CD4-positive, alpha-beta T cell treated with Interleukin-1 beta for 1 hour (primary cell): ENCODE measurements around the gene HTRA3.
"Not testable (repeated sequence)": the region's sequence is repeated elsewhere in the genome, so short reads cannot be mapped to it uniquely, and the experiment has no call there.

Experiments
- DNase-seq, 2 donors: peaks; one replicate each; pipeline ENCODE4 v3.0.0-alpha.2; 2020 to 2022

Gene HTRA3

DNA sequence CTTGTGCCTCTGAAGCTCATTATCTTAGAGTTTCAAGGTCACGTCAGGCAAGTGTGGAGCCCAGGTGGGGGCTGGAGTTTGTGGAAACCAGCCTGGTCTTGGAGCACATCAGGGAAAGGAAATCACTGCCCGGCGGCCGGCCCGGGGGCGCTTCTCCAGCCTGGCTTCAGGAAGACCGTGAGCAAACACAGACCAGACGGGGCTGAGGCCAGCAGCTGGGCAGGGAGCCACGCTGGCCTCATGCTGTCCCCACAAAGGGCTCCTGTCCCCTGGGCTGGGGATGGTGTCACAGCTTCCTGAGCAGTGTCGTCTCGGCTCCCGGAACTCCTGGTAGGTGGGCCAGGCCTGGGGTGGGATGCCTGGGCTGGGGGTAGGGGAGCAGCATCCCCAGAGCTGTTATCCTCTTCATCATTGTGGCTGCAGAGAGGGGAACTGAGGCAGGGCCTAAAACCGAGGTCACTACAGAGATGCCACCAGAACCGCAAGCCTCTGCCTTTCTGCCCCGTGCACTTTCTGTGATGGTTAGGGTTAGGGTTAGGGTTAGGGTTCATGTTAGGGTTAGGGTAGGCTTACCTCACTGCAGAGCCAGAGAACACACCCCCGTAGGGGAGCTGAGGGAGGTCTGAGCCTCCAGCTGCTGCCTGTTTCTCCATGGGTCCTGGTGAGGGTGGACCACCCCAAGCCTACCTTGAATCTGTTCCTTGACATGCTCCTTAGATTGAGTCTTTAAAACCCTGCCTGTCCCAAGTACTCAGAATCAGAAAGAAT is 77.5 kb downstream of the HTRA3 start:
- no peak for DNase-seq

GRCh38 chr4:8347660-8348059 is 78.1 kb downstream of the HTRA3 start:
- no peak for DNase-seq

- no peak for DNase-seq
Measured at GRCh38 chr4:8348071-8348470, 78.5 kb downstream of the HTRA3 start.

DNA sequence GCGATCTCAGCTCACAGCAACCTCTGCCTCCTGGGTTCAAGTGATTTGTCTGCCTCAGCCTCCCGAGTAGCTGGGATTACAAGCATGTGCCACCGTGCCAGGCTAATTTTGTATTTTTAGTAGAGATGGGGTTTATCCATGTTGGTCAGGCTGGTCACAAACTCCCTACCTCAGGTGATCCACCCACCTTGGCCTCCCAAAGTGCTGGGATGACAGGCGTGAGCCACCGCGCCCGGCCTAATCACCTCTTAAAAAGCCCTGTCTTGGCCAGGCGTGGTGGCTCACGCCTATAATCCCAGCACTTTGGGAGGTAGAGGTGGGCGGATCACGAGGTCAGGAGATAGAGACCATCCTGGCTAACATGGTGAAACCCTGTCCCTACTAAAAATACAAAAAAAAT is 79.7 kb downstream of the HTRA3 start:
- DNase-seq: not testable (repeated sequence)

DNA sequence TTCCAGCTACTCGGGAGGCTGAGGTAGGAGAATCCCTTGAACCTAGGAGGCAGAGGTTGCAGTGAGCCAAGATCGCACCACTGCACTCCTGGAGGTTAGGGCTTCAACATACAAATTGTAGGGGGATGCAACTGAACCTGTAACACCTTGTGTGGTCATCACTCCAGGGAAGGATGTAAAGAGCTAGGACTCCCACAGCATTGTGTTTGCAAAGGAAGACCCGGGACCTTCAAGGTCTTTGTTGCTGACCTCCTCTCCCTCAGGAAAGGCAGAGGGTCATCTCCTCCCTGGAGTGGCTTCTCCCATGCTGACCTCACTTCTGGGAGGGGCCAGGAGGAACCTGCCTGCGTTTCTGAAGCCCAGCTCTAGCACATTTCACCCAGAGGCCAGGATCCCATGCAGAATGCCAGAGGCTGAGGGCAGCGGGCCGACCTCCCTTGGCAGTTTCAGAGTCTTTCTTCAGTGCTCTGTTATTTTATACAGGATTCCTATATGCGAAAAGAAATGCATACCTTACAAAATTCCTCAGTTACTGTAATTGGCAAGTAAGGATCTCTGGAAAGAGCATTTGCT is 80.2 kb downstream of the HTRA3 start:
- DNase-seq: no peak

DNA sequence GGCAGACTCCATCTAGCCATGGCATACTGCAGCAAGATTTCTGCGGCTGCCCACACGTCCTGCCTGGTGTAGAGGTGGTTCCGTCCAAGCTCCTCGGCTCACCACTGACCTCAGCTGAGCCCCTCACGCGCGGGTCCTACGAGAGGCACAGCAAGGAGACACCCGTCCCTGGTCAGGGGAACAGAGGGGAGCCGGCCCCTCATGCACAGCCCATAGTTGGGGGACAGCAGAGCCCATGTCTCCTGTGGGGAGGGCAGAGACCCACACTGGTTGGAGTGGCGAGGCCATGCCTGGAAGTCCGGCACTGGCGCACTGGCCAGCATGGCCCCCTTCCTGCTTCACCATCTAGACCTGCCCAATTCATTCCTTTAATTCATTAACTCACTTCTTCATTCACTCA is 80.8 kb downstream of the HTRA3 start:
- no peak for DNase-seq

- DNase-seq: no peak
Measured at GRCh38 chr4:8350841-8351461, 81.4 kb downstream of the HTRA3 start.

- no peak for DNase-seq
Measured at GRCh38 chr4:8351931-8352367, 82.4 kb downstream of the HTRA3 start.

DNA sequence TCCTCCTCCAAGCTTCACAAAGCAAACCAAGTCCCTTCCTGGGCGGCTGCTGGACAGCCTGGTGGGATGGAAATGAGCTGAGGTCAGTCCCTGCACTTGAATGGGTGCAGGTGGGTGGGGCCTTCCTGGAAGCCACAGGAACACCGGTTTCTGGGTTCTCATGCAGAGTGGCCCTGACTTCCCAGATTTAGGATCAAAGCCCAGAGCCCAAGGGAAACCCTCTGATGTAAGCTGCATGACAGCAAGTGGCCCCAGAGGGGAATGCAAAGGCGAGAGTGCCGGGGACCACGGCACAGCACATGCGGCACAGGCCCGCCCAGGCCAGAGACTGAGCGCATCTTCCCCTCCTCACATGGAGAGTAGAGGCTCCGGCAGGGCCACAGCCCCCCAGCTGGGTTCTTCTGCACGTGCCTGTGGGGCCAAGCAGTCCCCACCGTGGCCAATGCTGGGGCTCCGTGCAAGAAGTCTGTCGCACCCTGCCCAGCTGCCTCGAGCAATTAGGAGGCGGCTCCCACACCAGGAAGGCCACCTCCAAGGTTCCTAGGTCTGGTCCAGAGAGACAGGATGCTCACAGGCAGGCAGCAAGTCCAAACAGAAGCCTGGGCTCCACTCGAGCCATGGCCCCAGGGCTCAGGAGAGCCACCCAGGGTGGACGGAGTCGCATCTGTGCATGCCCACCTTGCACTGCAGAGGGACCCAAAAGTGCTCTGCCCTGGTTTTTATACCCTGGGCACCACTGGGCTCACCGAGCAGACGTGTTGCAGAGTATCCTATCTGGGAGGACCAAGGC is 83.0 kb downstream of the HTRA3 start:
- no peak for DNase-seq

GRCh38 chr4:8353158-8353669 is 83.7 kb downstream of the HTRA3 start:
- no peak for DNase-seq

- DNase-seq: no peak
Measured at GRCh38 chr4:8353912-8354453, 84.4 kb downstream of the HTRA3 start.

DNA sequence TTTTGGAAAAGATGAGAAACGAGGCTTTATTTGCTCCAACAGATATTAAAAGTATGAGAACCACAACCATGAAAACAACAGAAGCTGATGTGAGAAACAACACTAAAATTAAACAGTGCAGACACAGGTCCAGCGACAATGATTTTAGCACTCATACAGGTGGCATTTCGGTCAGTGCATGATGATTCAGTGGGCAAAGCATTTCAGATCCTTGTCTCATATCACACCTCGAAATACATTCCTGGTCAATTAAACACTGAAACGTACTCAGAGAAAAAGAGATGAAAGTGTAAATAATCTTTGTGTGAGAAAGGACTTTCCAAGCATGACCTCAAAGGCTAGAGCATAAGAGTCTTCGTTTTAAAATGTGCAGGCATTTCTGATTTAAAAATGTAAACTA is 85.8 kb downstream of the HTRA3 start:
- DNase-seq: no peak

DNA sequence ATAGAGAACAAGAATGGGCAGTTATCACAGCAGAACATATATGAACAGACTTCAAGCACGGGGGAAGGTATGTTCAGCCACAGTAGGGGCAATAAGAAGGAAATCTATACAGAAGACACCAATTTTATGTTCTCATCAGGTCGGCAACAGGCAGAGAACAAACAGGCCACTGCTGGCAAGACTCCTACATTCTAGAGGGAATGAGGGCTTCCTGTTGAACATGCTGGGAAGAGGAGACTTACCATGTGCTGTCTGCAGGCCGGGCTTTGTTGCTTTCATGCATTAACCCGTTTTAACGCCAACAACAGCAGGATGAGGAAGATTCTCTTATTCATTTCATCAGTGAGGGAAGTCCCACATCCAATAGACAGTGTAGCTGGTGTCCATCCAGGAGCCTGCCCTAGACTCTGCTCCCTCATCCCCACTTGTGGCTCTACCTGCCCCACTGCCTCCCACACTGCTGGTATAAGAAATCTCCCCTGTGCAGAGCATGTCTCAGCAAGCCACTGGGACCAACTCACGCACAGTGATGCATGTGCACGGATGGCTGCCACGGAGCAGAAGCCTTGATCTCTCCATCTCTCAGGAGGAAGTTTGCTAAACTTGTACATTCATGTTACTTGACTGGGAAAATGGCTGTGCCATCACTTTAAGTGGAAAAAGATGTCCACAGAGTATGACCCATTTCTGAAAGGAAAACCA is 86.5 kb downstream of the HTRA3 start:
- no peak for DNase-seq
